HG03520 (cell line): Measurements from ENCODE around the gene COL8A1.

ENCODE experiments used
- ATAC-seq: cut with Tn5 transposase; IDR thresholded peaks from one replicate; pipeline ENCODE4 v1.9.1; 2021; ENCODE audit warnings: mild to moderate bottlenecking, moderate library complexity; ENCODE audit not compliant: unreplicated experiment

The COL8A1 gene

GRCh38 chr3:99669879-99670555 lies 31.6 kb downstream of the COL8A1 start:
- no peak for ATAC-seq

DNA sequence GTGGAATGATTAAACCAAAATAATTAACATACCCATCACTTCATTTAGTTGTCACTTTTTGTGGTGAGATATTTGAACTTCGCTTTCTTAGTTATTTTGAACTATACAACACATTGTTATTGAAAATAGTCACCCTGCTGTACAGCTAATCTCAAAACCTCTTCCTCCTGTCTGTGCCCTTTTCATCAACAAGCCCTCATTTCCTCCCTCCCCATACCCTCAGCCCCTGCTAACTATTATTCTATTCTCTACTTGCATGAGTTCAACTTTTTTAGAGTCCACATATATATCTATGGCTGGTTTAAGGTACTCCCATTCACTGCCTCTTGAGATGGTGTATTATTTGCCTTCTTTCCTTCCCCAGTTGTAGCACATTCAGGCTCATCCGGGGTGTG lies 32.2 kb downstream of the COL8A1 start:
- no peak for ATAC-seq

- ATAC-seq: no peak
Observed at GRCh38 chr3:99674086-99674789, 35.8 kb downstream of the COL8A1 start.

GRCh38 chr3:99678023-99678422 lies 39.6 kb downstream of the COL8A1 start:
- no peak for ATAC-seq

DNA sequence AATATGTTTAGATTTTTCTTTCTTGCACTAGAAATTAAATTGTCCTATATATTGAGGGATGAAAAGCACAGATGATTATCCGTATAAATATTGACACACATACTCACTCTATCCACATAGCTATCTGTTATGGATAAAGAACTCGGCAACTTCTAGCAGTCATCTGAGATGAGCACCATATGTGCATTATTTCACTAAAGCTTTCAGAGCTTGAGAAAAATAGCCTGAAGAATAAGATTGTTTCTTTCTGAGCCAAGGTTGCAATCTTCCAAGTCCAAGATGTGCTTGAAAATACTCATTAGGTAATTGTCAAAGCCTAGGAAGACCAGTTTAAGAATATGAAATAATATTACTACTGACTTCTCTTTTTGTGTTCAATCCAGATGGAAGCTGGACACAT lies 40.5 kb downstream of the COL8A1 start:
- no peak for ATAC-seq

- peak; percentile 79 for ATAC-seq
Observed at GRCh38 chr3:99681512-99681911, 43.1 kb downstream of the COL8A1 start.

- no peak for ATAC-seq
Observed at GRCh38 chr3:99681976-99682375, 43.6 kb downstream of the COL8A1 start.

DNA sequence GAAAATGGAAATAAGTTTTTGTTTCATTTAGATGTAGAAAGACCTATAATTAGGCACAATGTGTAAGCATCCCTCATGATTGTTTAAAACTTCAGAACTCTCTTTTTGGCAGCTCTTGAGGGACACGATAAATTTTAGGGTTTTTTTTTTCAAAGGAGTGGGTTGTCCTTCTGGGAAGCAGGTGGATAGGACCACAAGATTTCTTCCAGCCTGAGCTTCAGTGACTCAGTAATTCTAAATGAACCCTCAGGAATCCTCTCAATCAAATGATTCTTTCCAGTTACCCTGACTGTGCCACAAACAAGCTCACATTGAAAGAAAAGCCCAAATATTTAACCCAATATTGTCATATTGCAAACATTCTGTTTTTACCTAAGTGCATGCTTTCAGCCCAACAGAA lies 45.1 kb downstream of the COL8A1 start:
- no peak for ATAC-seq

DNA sequence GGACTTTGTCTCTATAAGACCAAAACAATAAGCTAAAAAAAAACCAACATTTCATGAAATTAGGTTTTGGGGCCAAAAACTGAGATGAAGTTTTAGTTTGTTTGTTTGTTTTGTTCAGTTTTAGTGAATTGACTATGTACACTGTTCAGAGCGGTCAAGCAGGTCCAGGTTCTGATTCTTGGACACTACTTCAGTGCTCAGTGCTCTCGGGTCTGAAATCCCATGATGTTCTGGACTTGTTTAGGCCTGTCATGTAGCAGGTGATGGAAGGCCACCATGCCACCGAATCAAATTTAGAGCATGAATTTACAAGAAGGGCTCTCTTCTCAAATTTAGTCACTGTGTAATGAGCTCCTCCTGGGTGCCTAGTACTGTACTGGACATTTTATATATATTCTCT lies 45.5 kb downstream of the COL8A1 start:
- no peak for ATAC-seq

DNA sequence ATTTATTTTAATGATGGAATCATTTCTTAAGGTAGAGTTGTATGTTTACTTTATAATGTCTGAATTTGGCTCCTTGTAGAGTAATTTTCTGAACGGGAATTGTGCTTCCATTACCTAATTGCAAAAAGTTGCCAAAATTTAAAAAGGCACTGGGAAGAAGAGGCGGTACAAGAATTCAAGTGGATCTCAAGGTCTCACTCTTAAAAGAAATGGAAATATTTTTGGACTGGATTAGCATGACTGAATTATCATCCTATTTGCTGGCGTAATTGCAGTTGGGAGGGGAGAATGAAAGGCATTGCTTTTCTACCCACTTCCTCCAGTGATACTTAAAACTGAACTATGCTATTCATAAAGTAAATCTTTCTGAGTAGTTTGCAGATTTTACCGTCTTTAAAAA lies 46.2 kb downstream of the COL8A1 start:
- ATAC-seq: no peak

DNA sequence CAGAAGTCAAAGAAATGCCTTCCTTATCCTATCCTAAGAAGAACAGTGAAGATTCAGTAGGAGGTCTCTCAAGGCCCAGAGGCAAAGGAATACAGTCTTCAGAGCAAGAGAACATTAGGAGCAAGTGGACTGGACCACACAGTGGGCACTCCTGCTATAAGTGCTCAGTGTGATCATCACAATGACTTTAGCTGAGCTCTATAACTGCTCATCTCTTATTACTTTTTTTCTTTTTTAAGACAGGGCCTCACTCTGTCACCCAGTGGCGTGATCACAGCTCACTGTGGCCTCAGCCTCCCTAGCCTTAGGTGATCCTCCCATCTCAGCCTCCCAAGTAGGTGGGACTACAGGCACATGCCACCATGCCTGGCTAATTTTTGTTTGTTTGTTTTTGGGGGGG lies 48.1 kb downstream of the COL8A1 start:
- no peak for ATAC-seq

- ATAC-seq: peak; percentile 54
Observed at GRCh38 chr3:99686955-99687612, 48.7 kb downstream of the COL8A1 start.

GRCh38 chr3:99690761-99691369 lies 52.5 kb downstream of the COL8A1 start:
- no peak for ATAC-seq

DNA sequence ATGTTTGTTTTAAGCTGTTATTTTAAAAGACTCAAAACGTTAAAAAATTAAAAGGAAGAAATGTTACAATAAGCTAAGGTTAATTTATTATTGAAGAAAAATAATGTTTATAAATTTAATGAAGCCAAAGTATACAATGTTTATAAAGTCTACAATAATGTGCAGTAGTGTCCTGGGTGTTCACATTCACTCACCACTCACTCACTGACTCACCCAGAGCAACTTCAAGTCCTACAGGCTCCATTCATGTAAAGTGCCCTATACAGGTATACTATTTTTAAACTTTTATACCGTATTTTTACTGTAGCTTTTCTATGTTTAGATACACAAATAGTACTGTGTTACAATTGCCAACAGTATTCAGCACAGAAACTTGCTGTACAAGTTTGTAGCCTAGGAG lies 55.2 kb downstream of the COL8A1 start:
- ATAC-seq: no peak

DNA sequence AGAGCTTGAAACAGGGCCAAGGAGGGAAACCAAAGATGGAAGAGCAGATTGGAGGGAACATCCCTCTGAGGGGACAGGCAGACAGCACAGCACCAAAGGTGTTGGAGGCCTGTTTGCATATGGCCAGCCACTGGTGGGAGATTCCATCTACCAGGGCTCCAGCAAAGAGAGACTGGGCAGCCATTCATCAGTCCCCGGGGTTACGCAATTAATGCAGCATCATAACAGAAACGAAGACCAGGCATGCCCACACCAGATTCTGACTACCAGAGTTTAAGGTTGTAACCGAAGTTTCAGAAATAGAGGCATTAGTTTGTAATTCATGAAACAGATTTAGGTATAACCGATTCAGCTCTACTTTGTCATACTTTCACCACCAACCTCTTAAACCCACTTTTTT lies 58.1 kb downstream of the COL8A1 start:
- ATAC-seq: no peak

DNA sequence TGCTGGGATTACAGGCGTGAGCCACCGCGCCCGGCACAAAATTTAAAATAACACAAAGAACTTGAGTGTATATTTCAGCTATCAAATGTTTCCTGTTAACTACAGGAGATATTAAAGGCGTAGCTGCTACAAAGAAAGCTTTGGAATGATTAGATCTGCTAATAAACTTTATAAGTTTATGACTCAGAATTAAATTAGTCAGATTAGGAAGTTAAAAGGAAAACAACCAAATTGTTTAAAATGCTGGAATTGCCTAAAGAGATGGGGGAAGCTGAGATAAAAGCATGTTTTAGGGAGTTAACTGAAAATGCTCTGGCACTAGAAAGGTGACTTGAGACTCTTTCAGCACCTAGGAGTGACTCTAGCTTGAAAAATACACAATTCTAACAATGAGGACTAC lies 58.9 kb downstream of the COL8A1 start:
- ATAC-seq: no peak

DNA sequence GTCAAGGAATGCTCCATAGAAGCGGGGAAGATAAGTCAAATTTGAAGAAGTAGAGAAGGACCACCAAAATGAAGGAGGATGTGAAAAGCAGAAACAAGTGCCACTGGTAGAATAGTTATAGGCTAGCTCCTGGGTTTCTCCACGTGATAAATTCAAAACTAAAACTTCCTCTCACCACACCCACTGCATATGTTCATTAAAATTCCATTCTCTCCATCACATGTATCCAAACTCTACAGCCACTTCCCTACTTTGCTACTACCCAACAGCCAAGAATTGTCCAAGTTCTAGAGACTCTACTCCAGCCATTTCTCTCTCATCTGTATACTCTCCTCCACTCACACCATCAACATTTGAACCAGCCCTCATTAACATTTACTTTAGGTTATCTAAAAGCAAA lies 60.5 kb downstream of the COL8A1 start:
- ATAC-seq: no peak

GRCh38 chr3:99699841-99700240 lies 61.4 kb downstream of the COL8A1 start:
- no peak for ATAC-seq

GRCh38 chr3:99700631-99701268 lies 62.4 kb downstream of the COL8A1 start:
- no peak for ATAC-seq

DNA sequence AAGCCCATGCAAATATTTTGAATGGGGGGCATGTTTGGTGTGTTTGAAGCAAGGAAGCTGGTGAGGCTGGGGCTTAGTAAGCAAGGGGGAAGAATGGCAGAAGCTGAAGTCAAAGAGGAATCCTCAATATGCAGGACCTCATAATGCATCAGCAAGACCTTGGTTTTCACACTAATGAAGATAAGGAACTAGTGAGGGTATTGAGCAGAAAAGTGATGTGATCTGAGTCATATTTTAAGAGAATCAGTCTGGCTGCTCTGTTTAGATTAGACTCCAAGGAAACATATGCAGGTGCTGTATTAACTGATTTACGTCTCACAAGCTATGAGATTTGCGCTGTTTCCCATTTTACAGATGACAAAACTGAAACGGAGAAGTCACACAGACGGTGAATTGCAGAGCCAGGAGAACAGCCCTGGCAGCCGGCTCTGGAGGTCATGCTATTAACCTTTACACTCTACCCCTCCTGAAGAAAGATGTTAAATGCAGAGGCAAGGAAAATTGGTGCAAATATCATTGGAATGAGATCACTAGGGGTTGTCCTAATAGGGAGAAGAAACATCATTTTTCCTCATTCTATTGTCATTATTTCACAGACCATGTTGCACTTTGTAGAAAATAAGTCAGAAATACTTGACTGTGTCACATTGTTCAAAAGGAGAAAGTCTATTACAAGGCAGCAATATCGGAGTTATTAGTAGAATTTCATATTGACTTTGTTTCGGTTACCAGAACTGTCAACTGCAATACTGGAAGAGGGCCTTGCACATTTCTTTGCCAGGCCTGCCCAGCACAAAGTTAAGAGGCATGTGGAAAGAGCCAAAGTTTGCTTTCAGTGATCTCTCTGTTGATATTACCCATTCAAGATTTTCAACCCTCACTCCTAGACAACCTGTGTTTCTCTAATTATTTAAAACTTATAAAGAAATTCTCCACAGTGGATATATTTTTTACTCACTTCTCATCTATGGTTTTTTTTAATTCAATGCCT lies 64.9 kb downstream of the COL8A1 start:
- ATAC-seq: no peak
